T-helper 1 cell treated with Interleukin-12 subunit alpha and Interleukin-12 subunit beta and Interleukin-4 antibody, amounts not matched to agents 30 ng/mL and 1 ng/mL, for 36 hours (primary cell): Measurements from ENCODE around the gene VEPH1. TPM values are rescaled to one million over a fixed set of nuclear protein-coding genes. Genes with fewer than 3 reads are reported as not detected.

Source experiments
- intact Hi-C: fragments of 100-400 bp; cut with micrococcal nuclease; formaldehyde crosslinking; loops from one replicate; pipeline ENCODE4 v1.15.1; 2024
- total RNA-seq: library from RNA; stranded (reverse); gene quantifications from 2 replicates; pipeline ENCODE4 v1.2.3, GENCODE V29; 2022

The VEPH1 gene
- total RNA-seq, 1 donor from 2014 or later = not detected

GRCh38 chr3:157436583-157437291 is 66.5 kb downstream of the VEPH1 start, which contains the start of gene PTX3:
Gene PTX3 (plus strand): TSS chr3:157436850. CDS start chr3:157436934, 84 bp downstream.
- intact Hi-C loops = no loop called here

GRCh38 chr3:157429708-157430107 is 73.5 kb downstream of the VEPH1 start:
- intact Hi-C loops = no loop called here

- intact Hi-C loops = no loop called here
Observed at GRCh38 chr3:157428853-157429252, 74.4 kb downstream of the VEPH1 start.

- intact Hi-C loops = no loop called here
Observed at GRCh38 chr3:157427901-157428300, 75.3 kb downstream of the VEPH1 start.

- intact Hi-C loops = no loop called here
Observed at GRCh38 chr3:157423337-157423736, 79.9 kb downstream of the VEPH1 start.

DNA sequence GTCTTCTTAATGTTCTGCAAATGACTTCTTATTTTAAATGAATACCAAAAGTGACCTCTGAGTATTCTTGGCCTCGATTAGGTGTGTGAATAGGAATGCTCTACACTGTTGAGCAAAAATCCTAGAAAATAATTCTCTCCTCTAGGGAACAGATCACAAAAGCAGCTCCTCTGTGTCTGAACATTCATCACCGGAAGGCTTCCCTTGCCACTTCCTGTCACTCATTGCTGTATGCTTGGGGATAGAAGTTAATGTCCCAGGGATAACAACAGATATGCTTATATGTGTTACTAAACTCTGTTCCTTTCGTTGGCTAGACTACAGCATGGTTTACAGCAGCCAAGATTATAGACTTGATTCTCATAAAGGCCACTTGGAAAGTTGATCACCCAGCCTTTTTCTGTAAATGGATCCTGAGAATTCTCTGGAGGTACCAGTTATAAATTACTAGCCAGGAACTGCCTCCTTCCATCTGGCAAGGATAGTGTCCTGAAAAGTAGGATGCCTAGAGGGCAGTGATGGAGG is 82.5 kb downstream of the VEPH1 start:
- intact Hi-C loops = no loop called here

GRCh38 chr3:157418104-157418503 is 85.1 kb downstream of the VEPH1 start:
- intact Hi-C loops = no loop called here

DNA sequence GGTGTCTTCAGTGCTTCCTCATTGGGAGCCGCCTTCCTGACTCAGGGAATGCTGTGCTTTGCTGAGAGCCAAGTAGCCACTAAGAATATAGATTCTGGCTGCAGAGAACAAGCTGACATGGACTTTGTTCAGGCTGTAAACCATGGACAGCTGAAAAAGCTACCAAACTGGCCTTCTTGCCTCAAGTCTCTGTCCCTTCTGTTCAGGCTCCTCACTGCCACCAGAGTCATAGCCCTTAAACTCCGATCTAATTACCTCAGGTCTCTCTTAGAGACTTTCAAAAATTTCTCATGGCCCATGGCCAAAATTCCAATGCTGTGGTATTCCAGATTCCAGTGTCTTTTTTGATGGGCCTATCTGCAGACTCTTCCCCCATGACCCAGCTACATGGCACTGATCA is 86.0 kb downstream of the VEPH1 start:
- intact Hi-C loops = no loop called here

GRCh38 chr3:157416347-157417087 is 86.7 kb downstream of the VEPH1 start:
- intact Hi-C loops = no loop called here

DNA sequence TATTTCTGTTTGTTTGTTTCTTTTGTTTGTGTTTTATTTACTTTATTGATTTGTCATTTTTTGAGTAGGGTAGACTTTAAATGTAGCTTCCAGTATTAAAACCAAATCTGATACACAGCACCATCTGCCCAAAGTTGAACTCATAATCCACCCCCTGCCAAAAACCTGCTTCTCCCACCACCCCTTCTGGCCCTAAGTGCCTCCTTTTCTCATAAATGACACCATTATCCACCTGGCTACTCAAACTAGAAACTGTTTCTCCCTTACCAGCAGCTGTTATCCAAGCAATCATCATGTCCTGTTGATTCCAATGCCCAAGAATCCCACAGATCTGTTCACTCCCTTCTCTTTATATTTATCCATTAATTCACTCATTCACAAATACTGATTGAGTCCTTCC is 88.4 kb downstream of the VEPH1 start:
- intact Hi-C loops = no loop called here

DNA sequence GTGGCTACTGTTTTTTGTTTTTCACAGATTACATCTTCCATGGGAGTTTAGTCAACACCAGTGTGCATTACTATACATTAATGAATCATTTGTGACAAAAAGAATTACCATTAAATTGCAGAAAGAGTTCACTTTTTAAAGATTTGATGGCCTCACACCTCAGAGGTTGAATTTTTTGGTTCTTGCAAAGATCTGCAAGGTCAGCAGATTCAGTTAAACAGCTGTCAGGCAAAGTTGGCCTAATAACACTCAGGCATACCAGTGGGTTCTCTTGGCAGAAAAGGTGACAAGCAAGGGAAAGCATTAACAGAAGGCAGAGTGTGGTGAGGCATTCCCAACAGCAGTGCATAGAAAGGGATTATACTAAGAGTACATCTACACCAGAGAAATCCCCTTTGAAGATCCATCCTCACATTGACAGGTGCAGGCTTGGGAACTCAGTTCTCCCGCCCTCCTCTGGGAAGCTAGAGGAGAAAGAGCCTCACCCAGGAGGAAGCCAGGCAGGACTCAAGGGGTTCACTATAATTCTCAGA is 90.8 kb downstream of the VEPH1 start:
- intact Hi-C loops = no loop called here

GRCh38 chr3:157410945-157411344 is 92.3 kb downstream of the VEPH1 start:
- intact Hi-C loops = no loop called here

GRCh38 chr3:157409516-157409915 is 93.7 kb downstream of the VEPH1 start:
- intact Hi-C loops = no loop called here

DNA sequence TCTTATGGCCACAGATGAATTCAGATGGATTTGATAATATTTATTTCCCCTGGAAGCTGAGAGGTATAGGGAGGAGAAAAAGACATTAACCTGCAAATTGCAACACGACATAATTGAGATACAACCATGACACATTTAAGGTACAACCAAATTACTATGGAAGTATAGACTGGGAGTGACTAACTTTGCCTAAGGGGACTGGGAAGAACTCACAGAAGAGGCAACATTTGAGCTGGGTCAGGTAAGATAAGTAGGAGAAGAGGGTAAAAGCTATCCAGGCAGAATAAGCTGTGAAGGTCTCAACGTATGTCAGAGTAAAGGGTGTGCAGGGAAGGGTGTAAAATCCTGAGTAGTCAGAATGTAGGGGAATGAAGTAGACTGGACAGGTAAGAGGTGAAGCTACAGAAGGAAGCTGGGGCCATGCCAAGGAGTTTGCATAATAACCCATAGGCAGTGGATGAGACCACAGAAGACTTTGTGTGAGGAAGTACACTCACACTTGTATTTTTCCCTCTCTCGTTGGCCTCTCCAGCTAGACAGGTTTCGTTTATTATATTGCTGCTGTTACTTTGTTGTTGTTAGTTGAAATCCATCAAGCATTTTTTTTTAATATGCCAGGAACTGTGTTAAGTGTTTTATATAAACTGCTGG is 94.6 kb downstream of the VEPH1 start:
- intact Hi-C loops = no loop called here

- intact Hi-C loops = no loop called here
Observed at GRCh38 chr3:157407769-157408168, 95.4 kb downstream of the VEPH1 start.

DNA sequence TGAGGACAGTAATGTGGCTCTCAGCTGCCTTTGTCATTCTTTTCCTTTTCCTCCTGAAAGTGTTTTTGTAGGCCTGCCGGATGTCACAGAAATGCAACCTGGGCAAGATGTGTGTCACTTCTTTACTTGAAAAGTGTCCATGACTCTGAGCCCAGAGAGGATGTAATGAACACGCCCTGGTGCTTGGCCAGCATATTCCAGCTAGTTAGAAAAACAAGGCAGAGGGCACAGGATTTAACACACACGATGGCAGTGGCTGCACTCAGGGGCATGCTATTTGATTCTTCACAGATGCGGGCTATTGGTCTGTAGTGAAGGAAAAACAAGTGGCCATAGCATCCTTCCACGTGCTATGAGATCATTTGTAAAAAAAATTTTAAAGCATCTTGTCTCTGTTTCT is 96.8 kb downstream of the VEPH1 start:
- intact Hi-C loops = no loop called here

- intact Hi-C loops = no loop called here
Observed at GRCh38 chr3:157405457-157405856, 97.8 kb downstream of the VEPH1 start.

DNA sequence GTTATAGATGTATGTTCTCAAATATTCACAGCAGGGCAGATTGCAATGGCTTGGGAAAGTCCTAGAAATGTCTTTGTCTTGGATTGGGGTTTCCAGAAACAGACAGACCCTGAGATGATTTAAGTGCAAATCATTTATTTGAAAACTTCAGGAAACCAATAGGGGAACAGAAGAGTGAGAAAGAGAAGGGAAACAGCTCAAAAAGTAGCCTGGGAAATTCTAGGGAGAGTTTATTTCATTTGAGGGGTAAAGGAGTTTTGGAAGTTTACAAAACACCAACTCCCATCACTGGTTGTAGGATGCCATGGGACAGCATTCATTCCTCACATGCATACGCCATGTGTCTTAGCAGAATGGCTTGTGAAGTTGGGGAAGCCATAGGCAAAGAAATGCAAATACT is 98.8 kb downstream of the VEPH1 start:
- intact Hi-C loops = no loop called here

- intact Hi-C loops = no loop called here
Observed at GRCh38 chr3:157398598-157398997, 104.6 kb downstream of the VEPH1 start.

DNA sequence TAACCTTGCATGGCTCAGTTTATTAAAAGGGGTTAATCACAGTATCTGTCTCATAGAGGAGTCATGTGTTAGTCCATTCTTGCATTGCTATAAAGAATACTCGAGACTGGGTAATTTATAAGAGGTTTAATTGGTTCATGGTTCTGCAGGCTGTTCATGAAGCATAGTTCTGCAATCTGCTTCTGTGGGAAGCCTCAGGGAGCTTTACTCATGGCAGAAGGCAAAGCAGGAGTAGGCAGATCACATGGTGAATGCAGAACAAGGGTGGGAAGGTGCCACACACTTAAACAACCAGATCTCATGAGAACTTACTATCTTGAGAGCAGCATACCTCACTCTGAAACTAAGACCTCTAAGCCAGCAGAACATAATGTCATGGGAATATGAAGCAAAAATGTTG is 108.8 kb downstream of the VEPH1 start:
- intact Hi-C loops = no loop called here

- intact Hi-C loops = no loop called here
Observed at GRCh38 chr3:157393113-157393512, 110.1 kb downstream of the VEPH1 start.

- intact Hi-C loops = no loop called here
Observed at GRCh38 chr3:157392104-157392503, 111.1 kb downstream of the VEPH1 start.
